Mesendoderm (in vitro differentiated cells): ENCODE data around the gene PASD1.
"Not testable (repeated sequence)": the region's sequence is repeated elsewhere in the genome, so short reads cannot be mapped to it uniquely, and the experiment has no call there.

ENCODE experiments used
- DNase-seq: peaks from one replicate; pipeline ENCODE4 v3.0.0; 2013
- H2AK5ac ChIP-seq: 2 replicates; pipeline ENCODE4 v1.6.1; 2013; ENCODE audit warnings: low read length, inconsistent platforms
- H2BK120ac ChIP-seq: 2 replicates; pipeline ENCODE4 v1.6.1; 2013; ENCODE audit warnings: low read depth, mild to moderate bottlenecking, low read length, moderate library complexity, mixed read lengths
- H2BK15ac ChIP-seq: replicated peaks from 2 replicates; pipeline ENCODE4 v1.6.1; 2013; ENCODE audit warnings: low read depth, mild to moderate bottlenecking, moderate library complexity
- H2BK5ac ChIP-seq: 2 replicates; pipeline ENCODE4 v1.6.1; 2013; ENCODE audit warnings: low read length, inconsistent platforms
- H3K18ac ChIP-seq: 2 replicates; pipeline ENCODE4 v1.6.1; 2013; ENCODE audit warnings: mild to moderate bottlenecking, low read length, mixed read lengths
- H3K23ac ChIP-seq: one replicate; pipeline ENCODE4 v1.6.1; 2013; ENCODE audit warnings: low read length
- H3K27ac ChIP-seq: 2 replicates; pipeline ENCODE4 v1.5.1; 2013; ENCODE audit warnings: low read depth, mild to moderate bottlenecking, inconsistent platforms, low read length, moderate library complexity
- H3K27me3 ChIP-seq: 2 replicates; pipeline ENCODE4 v1.6.1; 2013; ENCODE audit warnings: low read length, control low read depth, mild to moderate bottlenecking, inconsistent platforms; ENCODE audit not compliant: insufficient read depth, poor library complexity
- H3K36me3 ChIP-seq: 2 replicates; pipeline ENCODE4 v1.6.1; 2013; ENCODE audit warnings: low read length, inconsistent platforms; ENCODE audit not compliant: control insufficient read depth, insufficient read depth
- H3K4ac ChIP-seq: one replicate; pipeline ENCODE4 v1.6.1; 2013; ENCODE audit warnings: low read depth, mild to moderate bottlenecking, low read length, moderate library complexity
- H3K4me1 ChIP-seq: 2 replicates; pipeline ENCODE4 v1.6.1; 2013; ENCODE audit warnings: low read depth, low read length, inconsistent platforms; ENCODE audit not compliant: control insufficient read depth
- H3K4me2 ChIP-seq: 2 replicates; pipeline ENCODE4 v1.6.1; 2013; ENCODE audit warnings: low read length
- H3K4me3 ChIP-seq: 2 replicates; pipeline ENCODE4 v1.5.1; 2013; ENCODE audit warnings: mild to moderate bottlenecking, low read length
- H3K56ac ChIP-seq: one replicate; pipeline ENCODE4 v1.6.1; 2013; ENCODE audit warnings: low read length
- H3K79me1 ChIP-seq: 2 replicates; pipeline ENCODE4 v1.6.1; 2013; ENCODE audit warnings: low read length, inconsistent platforms
- H3K79me2 ChIP-seq: 2 replicates; pipeline ENCODE4 v1.6.1; 2013; ENCODE audit warnings: mild to moderate bottlenecking, low read length; ENCODE audit not compliant: control insufficient read depth, insufficient read depth
- H3K9ac ChIP-seq: 2 replicates; pipeline ENCODE4 v1.6.1; 2013; ENCODE audit warnings: low read length, inconsistent platforms
- H4K5ac ChIP-seq: one replicate; pipeline ENCODE4 v1.6.1; 2013; ENCODE audit warnings: low read length
- H4K8ac ChIP-seq: one replicate; pipeline ENCODE4 v1.6.1; 2013; ENCODE audit warnings: low read depth, mild to moderate bottlenecking, control low read depth, low read length, moderate library complexity
- WGBS: extraction: QIAGEN DNeasy Blood & Tissue Kit; methylation state at CpG from one replicate; pipeline ENCODE4 v1.1.7; 2013; ENCODE audit warnings: low lambda C conversion rate, missing lambda C conversion rate; ENCODE audit not compliant: insufficient coverage; ENCODE audit errors: extremely low coverage; 5-methylcytosine and 5-hydroxymethylcytosine counted together

PASD1 gene

GRCh38 chrX:151593384-151593783, 29.9 kb downstream of the PASD1 start:
- H3K18ac ChIP-seq, H3K27ac ChIP-seq, DNase-seq, H3K9ac ChIP-seq, H2AK5ac ChIP-seq, H3K4ac ChIP-seq, H3K23ac ChIP-seq, H3K36me3 ChIP-seq, H3K79me2 ChIP-seq, H4K8ac ChIP-seq, H2BK15ac ChIP-seq, H2BK5ac ChIP-seq, H3K56ac ChIP-seq, H3K27me3 ChIP-seq, H3K79me1 ChIP-seq, H4K5ac ChIP-seq, H3K4me3 ChIP-seq, H2BK120ac ChIP-seq, H3K4me1 ChIP-seq, H3K4me2 ChIP-seq: not testable (repeated sequence)
- WGBS = no CpG with 5 or more reads among the region's 3 CpGs

- no peaks in the 10 kb centered on the region for H3K79me1 ChIP-seq
- H3K4ac ChIP-seq = no peak overlapping the region
- H3K4me3 ChIP-seq = no peak overlapping the region
- no CpG with 5 or more reads among the region's 1 CpG for WGBS
- H3K27ac ChIP-seq = no peak overlapping the region
- no peak overlapping the region for H2BK15ac ChIP-seq
- H4K8ac ChIP-seq = no peak overlapping the region
- no peak overlapping the region for H3K18ac ChIP-seq
- no peak overlapping the region for H3K23ac ChIP-seq
- no peaks in the 10 kb centered on the region for H3K27me3 ChIP-seq
- no peak overlapping the region for H4K5ac ChIP-seq
- peak; percentile 2 for DNase-seq
- H2AK5ac ChIP-seq = no peak overlapping the region
- H3K9ac ChIP-seq = no peak overlapping the region
- no peak overlapping the region for H2BK5ac ChIP-seq
- H2BK120ac ChIP-seq = no peak overlapping the region
- no peak overlapping the region for H3K56ac ChIP-seq
- H3K79me2 ChIP-seq = no peaks in the 10 kb centered on the region
- no peak overlapping the region for H3K4me2 ChIP-seq
- H3K36me3 ChIP-seq = no peaks in the 10 kb centered on the region
- no peaks in the 10 kb centered on the region for H3K4me1 ChIP-seq
Observed at GRCh38 chrX:151596282-151596681, 32.8 kb downstream of the PASD1 start.

- Histone ChIP-seq H2BK120ac (no peak overlapping the region), H3K4me3 (no peak overlapping the region), H3K27me3 (no peaks in the 10 kb centered on the region), H3K9ac (no peak overlapping the region), H3K79me1 (no peaks in the 10 kb centered on the region), H4K5ac (no peak overlapping the region), H3K36me3 (no peaks in the 10 kb centered on the region), H3K27ac (no peak overlapping the region), H3K4me2 (no peak overlapping the region), H2BK15ac (no peak overlapping the region), H3K79me2 (no peaks in the 10 kb centered on the region), H3K18ac (no peak overlapping the region), H3K4me1 (no peaks in the 10 kb centered on the region), H4K8ac (no peak overlapping the region), H2AK5ac (no peak overlapping the region), H3K4ac (no peak overlapping the region), H3K56ac (no peak overlapping the region), H3K23ac (no peak overlapping the region), H2BK5ac (no peak overlapping the region)
- no peak for DNase-seq
- no CpG with 5 or more reads among the region's 1 CpG for WGBS
Observed at GRCh38 chrX:151604931-151605330, 41.5 kb downstream of the PASD1 start.

- Histone ChIP-seq H3K4me3 (no peak overlapping the region), H2BK120ac (no peak overlapping the region), H3K4me2 (no peak overlapping the region), H3K79me2 (no peaks in the 10 kb centered on the region), H3K79me1 (no peaks in the 10 kb centered on the region), H4K5ac (no peak overlapping the region), H2AK5ac (no peak overlapping the region), H3K27ac (no peak overlapping the region), H3K4me1 (no peaks in the 10 kb centered on the region), H4K8ac (no peak overlapping the region), H2BK15ac (no peak overlapping the region), H3K18ac (no peak overlapping the region), H3K56ac (no peak overlapping the region), H3K4ac (no peak overlapping the region), H3K9ac (no peak overlapping the region), H3K36me3 (no peaks in the 10 kb centered on the region), H2BK5ac (no peak overlapping the region), H3K23ac (no peak overlapping the region), H3K27me3 (no peaks in the 10 kb centered on the region)
- WGBS = no CpG with 5 or more reads among the region's 5 CpGs
- no peak for DNase-seq
Observed at GRCh38 chrX:151609222-151609621, 45.7 kb downstream of the PASD1 start.

- Histone ChIP-seq H3K79me1 (no peaks in the 10 kb centered on the region), H3K4me1 (no peaks in the 10 kb centered on the region), H3K23ac (no peak overlapping the region), H3K4me2 (no peak overlapping the region), H3K79me2 (no peaks in the 10 kb centered on the region), H3K27me3 (no peaks in the 10 kb centered on the region), H3K56ac (no peak overlapping the region), H2AK5ac (no peak overlapping the region), H2BK5ac (no peak overlapping the region), H2BK120ac (no peak overlapping the region), H2BK15ac (no peak overlapping the region), H3K4ac (no peak overlapping the region), H3K27ac (no peak overlapping the region), H3K9ac (no peak overlapping the region), H3K4me3 (no peak overlapping the region), H3K36me3 (no peaks in the 10 kb centered on the region), H4K8ac (no peak overlapping the region), H3K18ac (no peak overlapping the region), H4K5ac (no peak overlapping the region)
- WGBS = 100% methylated on average over 3 of the region's 3 CpGs
- no peak for DNase-seq
Observed at GRCh38 chrX:151621422-151621821, 57.9 kb downstream of the PASD1 start.

- Histone ChIP-seq H3K27ac (no peak overlapping the region), H2AK5ac (no peak overlapping the region), H3K18ac (no peak overlapping the region), H2BK15ac (no peak overlapping the region), H2BK5ac (no peak overlapping the region), H3K9ac (no peak overlapping the region), H3K4me3 (no peak overlapping the region), H3K79me1 (no peaks in the 10 kb centered on the region), H3K4me2 (no peak overlapping the region), H4K8ac (no peak overlapping the region), H2BK120ac (no peak overlapping the region), H3K23ac (no peak overlapping the region), H4K5ac (no peak overlapping the region), H3K4ac (no peak overlapping the region), H3K79me2 (no peaks in the 10 kb centered on the region), H3K56ac (no peak overlapping the region), H3K4me1 (no peaks in the 10 kb centered on the region), H3K27me3 (no peaks in the 10 kb centered on the region), H3K36me3 (no peaks in the 10 kb centered on the region)
- no CpG with 5 or more reads among the region's 2 CpGs for WGBS
- no peak for DNase-seq
Observed at GRCh38 chrX:151624677-151625076, 61.2 kb downstream of the PASD1 start.
